Stimulated activated CD4-positive, alpha-beta T cell treated with anti-CD3 and anti-CD28 coated beads, Interleukin-2, amount 100 ng/mL, for 24 hours (primary cell): ENCODE results near the gene EPB41L4A.

Source experiments
- DNase-seq, 2 donors: peaks; one replicate each; pipeline ENCODE4 v3.0.0-alpha.2; 2020

The EPB41L4A gene

DNA sequence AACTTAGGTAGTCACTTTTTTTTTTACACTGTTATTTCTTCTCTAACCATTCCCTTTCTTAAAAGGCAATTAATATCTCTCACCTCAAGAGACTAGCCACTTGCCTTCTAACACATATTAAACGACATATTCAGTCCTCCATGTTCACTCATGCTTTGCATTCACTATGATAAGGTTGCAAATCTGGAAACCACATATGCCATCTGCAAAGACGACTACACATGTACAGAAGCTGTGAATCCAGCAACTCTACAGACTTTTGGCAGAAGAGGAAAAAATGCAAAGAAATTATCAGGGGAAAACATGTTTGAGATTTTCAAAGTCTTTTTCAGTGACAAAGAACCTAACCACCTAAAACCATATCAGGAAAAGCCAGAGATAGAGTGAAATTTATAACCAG is 112.1 kb downstream of the EPB41L4A start:
- no peak for DNase-seq

- DNase-seq = no peak
Measured at GRCh38 chr5:112304743-112305142, 114.3 kb downstream of the EPB41L4A start.

DNA sequence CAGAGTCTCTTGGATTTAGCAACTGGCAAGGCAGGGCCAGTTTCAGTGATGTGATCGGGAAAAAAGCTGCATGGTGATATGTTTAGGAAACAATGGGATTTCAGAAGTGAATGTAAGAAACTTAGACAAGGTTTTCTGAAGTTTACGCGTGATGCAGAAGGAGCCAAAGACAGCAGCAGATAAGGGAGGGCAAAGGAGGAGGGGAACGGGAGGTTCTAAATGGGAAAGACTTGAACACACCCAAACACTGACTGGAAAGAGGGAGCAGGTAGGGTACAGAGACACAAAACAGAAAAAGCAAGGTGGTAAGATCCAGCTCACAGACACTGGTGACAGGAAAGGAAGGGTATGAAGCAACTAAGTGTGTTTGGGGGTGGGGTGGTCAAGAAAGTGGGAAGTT is 115.4 kb downstream of the EPB41L4A start:
- DNase-seq = no peak

DNA sequence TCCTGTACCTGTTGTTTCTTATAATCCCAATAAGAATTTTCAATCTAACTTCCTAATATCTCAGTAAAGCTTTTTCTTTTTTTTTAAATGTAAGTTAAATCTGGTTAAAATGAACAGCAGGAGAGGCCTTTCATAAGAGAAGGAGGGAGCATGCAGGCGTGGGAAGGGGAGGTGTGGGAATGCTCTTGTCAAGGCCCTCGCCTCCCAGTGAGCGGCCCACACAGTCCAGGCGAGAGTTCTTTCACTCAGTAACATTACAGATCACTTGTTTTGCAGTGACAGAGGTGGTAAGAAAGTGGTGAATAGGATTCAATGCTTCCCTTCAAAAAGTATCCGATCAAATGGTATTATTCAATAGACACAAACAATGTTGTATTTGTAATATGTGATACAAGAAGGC is 125.0 kb downstream of the EPB41L4A start:
- DNase-seq = no peak

GRCh38 chr5:112293587-112293986 is 125.5 kb downstream of the EPB41L4A start:
- no peak for DNase-seq

DNA sequence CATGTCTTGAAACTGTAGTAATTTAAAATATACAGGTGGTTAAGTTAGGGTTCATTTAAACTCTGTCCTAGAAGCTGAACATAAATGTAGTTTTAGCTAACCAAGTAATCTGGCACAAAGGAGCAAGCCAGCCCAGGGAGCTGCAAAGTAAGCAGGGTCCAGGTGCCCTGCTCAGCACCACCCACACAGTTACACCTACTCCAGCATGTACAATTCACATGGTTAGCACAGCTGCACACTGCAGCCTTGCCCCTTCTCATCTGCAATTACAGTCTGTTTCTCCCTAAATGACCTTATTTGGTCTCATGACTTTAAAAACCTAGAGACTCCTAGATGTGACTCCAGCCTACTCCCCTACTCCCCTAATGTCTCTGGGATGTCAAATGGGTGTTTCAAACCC is 128.4 kb downstream of the EPB41L4A start:
- no peak for DNase-seq

GRCh38 chr5:112289465-112289864 is 129.6 kb downstream of the EPB41L4A start:
- no peak for DNase-seq

GRCh38 chr5:112283943-112284929 is 134.8 kb downstream of the EPB41L4A start:
- DNase-seq = no peak

- no peak for DNase-seq
Measured at GRCh38 chr5:112283034-112283582, 136.0 kb downstream of the EPB41L4A start.

DNA sequence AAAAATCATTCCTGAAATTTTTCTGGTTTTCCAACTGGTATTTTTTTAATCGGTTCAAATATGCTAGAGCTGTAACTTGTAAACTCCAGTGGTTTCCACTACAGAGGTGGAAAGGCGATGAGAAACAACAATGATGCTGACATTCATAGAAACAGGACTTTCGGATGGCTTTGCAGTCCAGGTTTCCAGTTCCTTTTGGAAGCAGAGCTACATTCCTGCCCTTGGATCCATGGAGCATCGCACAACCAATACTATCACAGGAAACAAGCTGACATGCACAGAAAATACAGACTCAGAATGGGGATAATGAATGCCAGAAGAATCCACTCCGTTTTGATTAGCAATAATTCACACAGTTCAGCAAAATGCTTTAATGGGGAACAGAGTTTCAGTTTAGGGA is 140.0 kb downstream of the EPB41L4A start:
- no peak for DNase-seq

DNA sequence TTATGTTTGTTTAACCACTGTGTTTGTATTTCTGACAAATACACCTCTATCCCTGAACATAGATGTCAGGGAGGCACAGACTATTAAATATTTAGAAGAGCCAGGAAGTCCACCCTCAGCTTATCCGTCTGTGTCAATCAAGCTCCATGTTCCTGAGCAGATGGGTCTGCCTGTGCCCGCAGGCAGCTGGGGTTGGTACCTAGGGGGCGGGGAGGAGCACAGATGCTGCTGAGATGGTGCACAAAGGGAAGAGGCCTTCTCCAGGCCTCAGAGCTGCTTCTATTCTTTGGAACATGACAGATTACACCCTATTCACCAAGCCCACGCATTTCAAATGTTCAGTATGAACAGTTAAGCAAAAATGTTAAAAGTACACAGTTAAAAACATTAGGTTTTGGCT is 142.1 kb downstream of the EPB41L4A start:
- DNase-seq = no peak

DNA sequence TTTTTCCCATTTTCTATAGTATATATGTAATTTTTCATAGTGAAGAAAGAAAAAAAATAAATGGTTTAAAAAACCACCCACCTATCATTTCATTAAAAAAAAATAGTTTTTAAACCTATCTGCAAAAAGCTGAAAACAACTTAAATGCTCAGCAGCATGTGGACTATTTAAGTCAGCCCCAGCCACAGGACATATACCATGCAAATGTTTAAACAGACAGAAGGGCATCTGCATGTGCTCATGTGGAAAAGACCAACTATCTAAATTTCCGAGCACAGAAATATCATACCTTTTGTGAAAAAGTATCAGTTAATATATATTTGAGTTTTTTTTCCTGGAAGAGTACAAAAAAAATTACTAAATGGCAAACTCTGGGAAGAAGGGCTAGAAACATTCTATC is 143.4 kb downstream of the EPB41L4A start:
- DNase-seq = no peak

- DNase-seq = no peak
Measured at GRCh38 chr5:112270299-112271293, 148.5 kb downstream of the EPB41L4A start.

GRCh38 chr5:112267231-112267630 is 151.8 kb downstream of the EPB41L4A start:
- DNase-seq = no peak

- no peak for DNase-seq
Measured at GRCh38 chr5:112264666-112265065, 154.4 kb downstream of the EPB41L4A start.

GRCh38 chr5:112264151-112264550 is 154.9 kb downstream of the EPB41L4A start:
- DNase-seq = no peak

GRCh38 chr5:112263469-112263868 is 155.6 kb downstream of the EPB41L4A start:
- no peak for DNase-seq

DNA sequence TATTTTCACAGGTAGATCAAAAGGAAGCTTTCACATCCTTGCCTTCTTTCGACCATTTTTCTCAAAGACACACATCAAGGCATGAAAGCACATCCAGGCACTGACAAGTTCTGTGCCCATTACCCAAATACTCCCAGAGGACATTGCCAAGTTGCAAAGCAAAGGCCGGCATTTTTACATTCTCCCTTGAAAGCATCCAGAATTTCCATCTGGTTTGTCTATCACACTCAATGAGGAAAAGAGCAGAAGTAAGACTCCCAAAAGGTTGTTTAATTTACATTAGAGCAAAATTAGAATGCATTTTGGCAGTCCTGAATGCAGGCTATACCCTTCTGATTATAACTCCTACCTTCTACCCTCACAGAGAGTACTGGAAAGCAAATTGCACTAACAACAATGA is 160.5 kb downstream of the EPB41L4A start:
- no peak for DNase-seq

- no peak for DNase-seq
Measured at GRCh38 chr5:112257976-112258375, 161.1 kb downstream of the EPB41L4A start.

- no peak for DNase-seq
Measured at GRCh38 chr5:112257005-112257404, 162.1 kb downstream of the EPB41L4A start.

DNA sequence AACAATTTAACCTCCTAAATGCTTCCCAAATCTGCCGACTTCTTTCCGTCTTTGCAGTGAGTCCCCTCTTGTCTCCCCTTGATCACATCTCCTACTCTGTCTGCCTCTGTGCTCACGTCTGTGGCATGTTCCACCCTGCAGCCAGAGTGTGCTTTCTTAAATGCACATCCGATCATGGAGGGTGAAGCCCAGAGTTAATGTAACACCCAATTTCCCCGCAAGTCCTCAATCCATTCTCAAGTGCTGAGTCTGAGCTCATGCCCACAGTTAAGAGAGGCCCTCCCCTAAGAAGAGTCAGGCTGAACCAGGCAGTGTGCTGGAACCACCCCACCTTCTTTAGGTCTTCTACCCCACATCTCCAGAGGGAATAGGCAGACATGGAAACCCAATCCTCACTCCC is 164.8 kb downstream of the EPB41L4A start:
- DNase-seq = no peak

DNA sequence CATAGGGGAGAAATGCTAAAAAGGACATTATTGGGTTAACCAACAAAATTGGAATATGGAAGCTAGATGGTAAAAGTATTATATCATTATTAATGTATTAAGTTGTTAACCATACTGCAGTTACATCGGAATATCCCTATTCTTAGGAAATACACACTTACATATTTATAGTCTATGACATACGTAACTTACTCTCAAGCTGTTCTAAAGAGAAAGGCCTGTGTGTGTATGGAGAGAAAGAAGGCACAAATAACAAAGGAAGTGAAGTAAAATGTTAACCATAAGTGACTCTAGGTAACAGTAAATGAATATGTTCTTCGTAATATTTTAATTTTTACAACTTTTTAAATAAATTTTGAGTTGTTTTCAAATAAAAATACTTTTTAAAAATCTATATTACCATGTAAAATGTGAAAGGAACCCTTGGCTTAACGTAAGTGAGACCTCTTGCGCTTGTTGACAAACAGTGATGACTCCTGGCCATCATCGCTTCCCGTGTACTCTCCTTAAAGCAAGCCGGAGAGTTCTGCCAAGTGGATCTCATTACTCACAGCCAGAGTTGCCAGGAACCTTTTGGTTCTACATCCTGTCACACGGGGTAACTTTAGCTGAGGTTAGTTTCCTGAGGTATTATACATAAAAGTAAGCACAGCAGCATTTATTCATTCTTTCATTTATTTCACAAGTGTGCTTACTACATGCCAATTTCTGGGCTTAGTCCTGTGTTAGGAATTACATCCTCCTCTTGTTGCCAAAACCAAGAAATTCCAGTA is 165.4 kb downstream of the EPB41L4A start:
- no peak for DNase-seq
